Activated naive CD8-positive, alpha-beta T cell treated with anti-CD3 and anti-CD28 coated beads for 36 hours (primary cell): ENCODE results near the gene ASCL2. TPM values are rescaled to one million over a fixed set of nuclear protein-coding genes. Genes with fewer than 3 reads are reported as not detected.

ENCODE experiments used
- DNase-seq: peaks from one replicate; pipeline ENCODE4 v3.0.0; 2021
- H3K27ac Mint-ChIP-seq: one replicate; pipeline ENCODE4 v1.8.0; 2022; ENCODE audit warnings: mild to moderate bottlenecking, moderate library complexity, mixed read lengths
- H3K27me3 Mint-ChIP-seq: one replicate; pipeline ENCODE4 v1.8.0; 2022; ENCODE audit warnings: mild to moderate bottlenecking, mixed read lengths
- H3K36me3 Mint-ChIP-seq: one replicate; pipeline ENCODE4 v1.8.0; 2021; ENCODE audit warnings: mild to moderate bottlenecking, mixed read lengths
- H3K4me1 Mint-ChIP-seq: one replicate; pipeline ENCODE4 v1.8.0; 2021; ENCODE audit warnings: mixed read lengths
- H3K4me3 Mint-ChIP-seq: one replicate; pipeline ENCODE4 v1.8.0; 2022; ENCODE audit warnings: mild to moderate bottlenecking, moderate library complexity, mixed read lengths
- H3K9me3 Mint-ChIP-seq: one replicate; pipeline ENCODE4 v1.8.0; 2022; ENCODE audit warnings: mixed read lengths
- total RNA-seq, 2 experiments: library from RNA; stranded (reverse); gene quantifications; one replicate each; pipeline ENCODE4 v1.2.3, GENCODE V29; 2021

The ASCL2 gene
- total RNA-seq, 2 experiments from 2014 or later, result 2.5 to 2.9 TPM

DNA sequence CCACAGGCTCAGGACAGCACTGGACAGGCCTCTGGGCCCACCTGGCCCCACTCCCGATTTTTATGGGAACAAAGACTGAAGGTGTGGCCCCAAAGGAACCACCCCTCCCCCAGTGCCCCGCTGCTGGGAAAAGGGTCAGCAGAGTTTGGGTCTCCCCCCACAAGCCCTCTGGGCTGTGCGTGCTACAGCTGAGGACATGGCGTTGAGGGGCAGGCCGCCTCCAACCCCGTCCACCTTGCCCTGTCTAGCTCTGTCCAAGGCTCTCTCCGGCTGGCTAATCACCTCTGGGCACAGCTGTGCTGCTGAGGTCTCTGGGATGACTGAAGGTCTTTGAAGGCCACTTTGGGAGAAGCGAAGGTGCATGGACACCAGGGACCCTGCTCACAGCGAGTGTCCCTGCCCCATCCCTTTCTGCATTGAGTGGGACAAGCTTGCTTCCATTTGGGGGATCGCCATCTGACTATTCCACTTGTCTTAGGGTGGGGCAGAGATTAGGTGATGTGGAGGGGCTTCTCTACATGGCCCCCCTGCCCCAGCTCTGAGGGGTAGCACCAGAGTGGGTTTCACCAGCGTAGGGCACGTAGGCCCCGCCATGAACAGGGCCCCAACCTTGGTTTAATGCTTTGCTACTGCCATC is 6.5 kb downstream of the ASCL2 start:
- no peak overlapping the region for H3K27ac Mint-ChIP-seq
- H3K4me3 Mint-ChIP-seq, result no peak overlapping the region
- H3K36me3 Mint-ChIP-seq, result no peaks in the 10 kb centered on the region
- H3K4me1 Mint-ChIP-seq, result peaks cover 22% of the 10 kb centered on the region
- H3K9me3 Mint-ChIP-seq, result no peaks in the 10 kb centered on the region
- DNase-seq, result no peak
- H3K27me3 Mint-ChIP-seq, result peaks cover 9% of the 10 kb centered on the region

- peaks cover 2% of the 10 kb centered on the region for H3K27me3 Mint-ChIP-seq
Observed at GRCh38 chr11:2263071-2263565, 7.3 kb downstream of the ASCL2 start.

GRCh38 chr11:2262301-2263070 is 7.9 kb downstream of the ASCL2 start:
- DNase-seq, result no peak
- H3K9me3 Mint-ChIP-seq, result no peaks in the 10 kb centered on the region
- H3K27me3 Mint-ChIP-seq, result no peaks in the 10 kb centered on the region
- H3K4me1 Mint-ChIP-seq, result peaks cover 16% of the 10 kb centered on the region
- H3K4me3 Mint-ChIP-seq, result no peak overlapping the region
- no peaks in the 10 kb centered on the region for H3K36me3 Mint-ChIP-seq
- no peak overlapping the region for H3K27ac Mint-ChIP-seq

More at GRCh38 chr11:2263071-2263565, 7.3 kb downstream of the ASCL2 start:
- H3K27ac Mint-ChIP-seq, result no peak overlapping the region
- no peak for DNase-seq
- no peak overlapping the region for H3K4me3 Mint-ChIP-seq
- no peaks in the 10 kb centered on the region for H3K36me3 Mint-ChIP-seq
- no peaks in the 10 kb centered on the region for H3K9me3 Mint-ChIP-seq
- H3K4me1 Mint-ChIP-seq, result peaks cover 18% of the 10 kb centered on the region

- Mint-ChIP-seq H3K36me3 (no peaks in the 10 kb centered on the region), H3K27me3 (no peaks in the 10 kb centered on the region), H3K27ac (no peak overlapping the region), H3K4me1 (peaks cover 15% of the 10 kb centered on the region), H3K4me3 (no peak overlapping the region), H3K9me3 (no peaks in the 10 kb centered on the region)
- DNase-seq, result no peak
Observed at GRCh38 chr11:2261436-2262230, 8.8 kb downstream of the ASCL2 start.

DNA sequence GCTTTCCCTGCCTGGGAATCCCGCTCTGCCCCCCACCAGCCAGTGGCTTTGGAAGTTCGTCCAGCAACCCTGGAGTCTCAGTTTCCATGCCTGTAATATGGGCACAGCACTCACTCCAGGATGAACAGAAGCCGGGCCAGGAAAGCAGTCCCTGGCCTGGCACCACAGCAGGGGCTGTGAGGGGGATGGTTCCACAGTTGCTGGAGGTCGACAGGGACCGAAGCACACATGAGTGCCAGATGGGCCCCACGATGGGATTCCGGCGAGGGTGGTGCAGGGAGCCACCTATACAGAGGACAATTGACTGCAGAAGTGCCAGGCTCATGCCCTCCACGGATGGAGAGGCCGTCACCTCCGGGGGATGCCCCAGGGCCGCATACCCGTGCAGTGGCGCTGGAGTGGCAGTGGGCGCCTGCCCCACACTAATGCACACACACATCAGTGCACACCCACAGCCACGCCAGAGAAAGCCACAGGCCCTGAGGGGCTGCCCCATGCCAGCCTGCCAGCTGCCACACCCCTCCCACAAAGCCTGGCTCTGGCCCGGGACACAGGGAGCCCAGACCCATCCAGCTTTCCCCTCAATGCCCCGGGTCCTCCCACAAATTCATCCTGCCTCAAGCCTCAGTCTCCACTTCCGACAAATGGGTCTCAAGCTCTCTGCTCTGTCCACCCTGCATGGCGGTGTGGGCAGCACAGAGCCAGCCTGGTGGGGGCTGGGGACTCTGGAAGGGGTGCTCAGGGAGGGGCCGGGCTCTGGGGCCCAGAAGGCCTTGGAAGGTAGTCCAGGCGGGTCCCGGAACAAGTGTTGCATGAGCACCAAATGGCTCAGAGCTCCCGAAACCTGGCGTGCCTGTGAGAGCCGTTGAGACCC is 9.7 kb downstream of the ASCL2 start:
- DNase-seq, result no peak
- Mint-ChIP-seq H3K9me3 (no peaks in the 10 kb centered on the region), H3K4me1 (peaks cover 6% of the 10 kb centered on the region), H3K4me3 (no peak overlapping the region), H3K27me3 (no peaks in the 10 kb centered on the region), H3K36me3 (no peaks in the 10 kb centered on the region), H3K27ac (no peak overlapping the region)

DNA sequence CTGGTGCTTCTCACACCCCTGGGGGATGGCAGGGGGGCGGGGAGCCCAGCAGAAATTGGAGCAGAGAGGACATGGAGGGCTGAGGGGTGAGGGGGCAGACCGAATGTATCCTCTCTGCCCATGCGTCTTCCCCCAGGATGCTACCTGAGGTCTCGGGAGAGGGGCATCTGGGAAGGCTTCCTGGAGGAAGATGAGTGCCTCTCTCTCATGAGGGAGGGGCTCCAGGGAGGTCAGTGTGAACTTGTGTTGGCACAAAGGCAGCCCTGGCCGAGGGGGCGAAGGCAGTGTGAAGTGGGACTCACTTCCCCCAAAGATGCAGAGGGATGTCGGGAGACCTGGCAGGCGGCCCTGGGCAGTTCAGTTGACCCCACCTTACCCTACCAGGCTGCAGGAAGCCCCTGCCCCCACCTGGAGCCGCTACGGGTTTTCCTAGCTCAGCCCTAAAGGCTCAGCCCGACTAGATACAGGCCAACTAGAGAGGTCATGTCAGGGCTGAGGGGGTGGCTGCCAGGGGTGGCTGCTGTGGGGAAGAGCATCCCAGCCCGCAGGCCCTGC is 10.4 kb downstream of the ASCL2 start:
- Mint-ChIP-seq H3K4me1 (no peaks in the 10 kb centered on the region), H3K27me3 (no peaks in the 10 kb centered on the region), H3K9me3 (no peaks in the 10 kb centered on the region), H3K36me3 (no peaks in the 10 kb centered on the region), H3K4me3 (no peak overlapping the region), H3K27ac (no peak overlapping the region)
- no peak for DNase-seq

DNA sequence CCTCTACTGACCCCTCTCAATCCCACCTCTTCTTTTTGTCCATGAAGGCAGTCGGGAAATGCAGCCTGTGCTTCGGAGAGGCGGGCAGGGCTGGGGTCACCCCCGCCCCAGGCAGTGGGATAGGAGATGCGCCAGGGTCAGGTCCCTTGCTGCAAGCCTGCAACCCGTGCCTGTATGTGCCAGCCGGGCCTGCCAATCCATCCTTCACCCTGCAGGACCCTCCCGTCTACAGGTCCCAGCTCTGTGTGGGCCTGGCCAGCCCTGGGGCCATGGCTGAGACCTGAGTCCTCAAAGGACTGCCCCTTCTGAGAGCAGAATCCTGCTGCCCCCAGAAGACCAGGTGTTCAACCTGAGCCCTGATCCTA is 10.9 kb downstream of the ASCL2 start:
- Mint-ChIP-seq H3K9me3 (no peaks in the 10 kb centered on the region), H3K27ac (no peak overlapping the region), H3K27me3 (no peaks in the 10 kb centered on the region), H3K36me3 (no peaks in the 10 kb centered on the region), H3K4me1 (no peaks in the 10 kb centered on the region), H3K4me3 (no peak overlapping the region)
- no peak for DNase-seq

DNA sequence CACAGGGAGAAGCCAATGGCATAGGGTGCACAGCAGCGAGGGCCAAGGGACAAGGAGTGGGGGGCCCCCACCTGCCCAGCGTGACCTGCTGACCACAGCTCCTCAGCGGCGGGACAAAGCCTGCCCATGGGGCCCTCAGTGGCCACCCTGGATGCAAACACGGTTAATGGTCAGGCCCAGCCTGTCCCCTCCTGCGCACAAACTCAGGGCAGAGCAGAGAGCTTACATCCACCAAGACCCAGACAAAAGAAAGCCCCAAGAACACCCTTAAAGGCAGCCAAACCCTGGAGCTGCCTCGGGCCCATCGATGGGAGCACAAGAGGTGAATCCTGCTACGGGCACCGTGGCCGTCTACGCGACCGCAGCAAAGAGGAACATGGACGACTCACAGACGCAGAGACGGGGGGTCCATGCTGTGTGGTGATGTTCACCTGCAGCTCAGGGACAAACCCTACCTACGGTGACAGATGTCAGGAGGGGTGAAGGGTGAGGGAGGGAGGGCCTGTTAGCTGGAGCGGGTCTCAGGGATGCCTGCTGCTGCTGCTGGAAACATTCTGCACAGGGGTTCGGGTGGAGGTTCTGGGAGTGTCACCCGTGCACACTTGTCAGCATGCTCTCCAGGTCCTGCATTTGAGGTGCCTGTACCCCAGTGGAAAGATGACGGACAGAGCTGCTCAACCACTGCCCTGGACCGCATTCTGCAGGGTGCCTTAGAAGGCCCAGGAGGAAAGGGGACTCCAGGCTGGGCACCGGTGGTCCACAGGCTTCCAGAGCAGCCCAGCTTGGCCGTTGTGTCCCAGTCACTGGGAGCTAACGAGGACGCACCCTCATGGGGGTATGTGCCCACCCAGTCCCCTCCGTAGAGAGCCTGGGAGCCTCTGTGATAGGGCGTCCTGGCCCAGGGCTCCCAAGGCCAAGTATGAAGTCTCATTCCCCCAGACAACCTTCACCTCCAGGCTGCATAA is 11.6 kb downstream of the ASCL2 start:
- Mint-ChIP-seq H3K4me3 (no peak overlapping the region), H3K36me3 (no peaks in the 10 kb centered on the region), H3K9me3 (no peaks in the 10 kb centered on the region), H3K4me1 (no peaks in the 10 kb centered on the region), H3K27me3 (no peaks in the 10 kb centered on the region), H3K27ac (no peak overlapping the region)
- no peak for DNase-seq

DNA sequence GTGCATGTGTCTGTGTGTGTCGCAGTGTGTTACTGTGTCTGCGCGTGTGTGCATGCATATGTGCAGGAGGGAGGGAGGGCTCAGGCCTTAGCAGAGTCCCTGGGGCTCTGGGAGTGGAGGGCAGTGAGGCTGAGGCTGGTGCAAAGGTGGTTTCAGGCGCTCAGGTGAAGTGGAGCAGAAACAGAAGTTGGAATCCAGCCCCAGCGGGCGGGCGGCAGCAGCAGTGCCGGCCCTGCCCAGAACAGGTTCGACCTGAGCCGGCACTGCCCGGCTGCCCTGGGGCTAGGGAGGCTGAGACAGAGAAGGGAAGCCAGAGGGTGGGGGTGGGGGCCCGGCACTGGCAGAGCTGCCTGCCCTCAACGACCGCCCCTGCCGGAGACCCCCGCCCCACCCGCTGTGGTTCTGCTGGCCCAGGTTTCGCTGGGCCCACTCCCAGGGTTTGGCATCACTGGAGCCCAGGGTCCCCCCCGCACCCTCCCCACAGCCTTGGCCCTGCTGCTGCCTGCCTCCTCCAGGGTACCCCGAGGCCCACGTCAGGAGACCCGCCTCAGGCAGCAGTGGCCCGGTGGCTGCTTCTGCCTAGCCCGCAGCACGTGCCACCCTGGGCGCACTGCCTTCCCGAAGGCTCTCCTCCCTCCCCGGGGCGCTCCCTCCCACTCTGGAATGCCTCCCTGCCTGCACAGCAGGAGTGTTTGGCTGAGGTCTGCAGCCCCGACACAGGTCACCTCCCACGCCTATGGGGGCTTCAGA is 13.3 kb downstream of the ASCL2 start:
- Mint-ChIP-seq H3K9me3 (no peaks in the 10 kb centered on the region), H3K4me3 (no peak overlapping the region), H3K36me3 (no peaks in the 10 kb centered on the region), H3K27me3 (no peaks in the 10 kb centered on the region), H3K4me1 (no peaks in the 10 kb centered on the region), H3K27ac (no peak overlapping the region)
- no peak for DNase-seq

GRCh38 chr11:2256293-2256913 is 14.0 kb downstream of the ASCL2 start:
- no peak for DNase-seq

GRCh38 chr11:2252018-2252417 is 18.4 kb downstream of the ASCL2 start:
- Mint-ChIP-seq H3K4me3 (no peak overlapping the region), H3K27me3 (peaks cover 3% of the 10 kb centered on the region), H3K36me3 (no peaks in the 10 kb centered on the region), H3K27ac (no peak overlapping the region), H3K9me3 (no peaks in the 10 kb centered on the region), H3K4me1 (no peaks in the 10 kb centered on the region)
- DNase-seq, result no peak

More at GRCh38 chr11:2256293-2256913, 14.0 kb downstream of the ASCL2 start:
- Mint-ChIP-seq H3K27me3 (no peaks in the 10 kb centered on the region), H3K9me3 (no peaks in the 10 kb centered on the region), H3K4me1 (no peaks in the 10 kb centered on the region), H3K36me3 (no peaks in the 10 kb centered on the region), H3K4me3 (no peak overlapping the region), H3K27ac (no peak overlapping the region)

GRCh38 chr11:2251138-2251537 is 19.2 kb downstream of the ASCL2 start:
- no peak overlapping the region for H3K27ac Mint-ChIP-seq
- peaks cover 3% of the 10 kb centered on the region for H3K27me3 Mint-ChIP-seq
- H3K4me1 Mint-ChIP-seq, result no peaks in the 10 kb centered on the region
- H3K36me3 Mint-ChIP-seq, result no peaks in the 10 kb centered on the region
- no peak overlapping the region for H3K4me3 Mint-ChIP-seq
- DNase-seq, result no peak
- no peaks in the 10 kb centered on the region for H3K9me3 Mint-ChIP-seq
